Testis (tissue), 3 donors: ENCODE results near the gene RNF225. TPM values are rescaled to one million over a fixed set of nuclear protein-coding genes. Genes with fewer than 3 reads are reported as not detected.

ENCODE experiments used
- DNase-seq: peaks from one replicate; pipeline ENCODE4 v3.0.0-alpha.2; 2019
- H3K27ac ChIP-seq, 2 donors: fragments of 200-600 bp; sonication (generic); one replicate each; pipeline ENCODE4 v1.5.1; 2019
- H3K27me3 ChIP-seq: fragments of 200-600 bp; sonication (generic); one replicate; pipeline ENCODE4 v1.5.1; 2019
- H3K36me3 ChIP-seq: fragments of 200-600 bp; sonication (generic); one replicate; pipeline ENCODE4 v1.5.1; 2017; ENCODE audit warnings: low read depth; ENCODE audit errors: missing control alignments
- H3K4me1 ChIP-seq: fragments of 200-600 bp; sonication (generic); one replicate; pipeline ENCODE4 v1.5.1; 2019
- H3K4me3 ChIP-seq, 2 donors: fragments of 200-600 bp; sonication (generic); one replicate each; pipeline ENCODE4 v1.5.1; 2017 to 2019
- H3K9me3 ChIP-seq: fragments of 200-600 bp; sonication (generic); one replicate; pipeline ENCODE4 v1.5.1; 2017
- POLR2A ChIP-seq: fragments of 450-650 bp; IDR thresholded peaks from one replicate; pipeline ENCODE4 v1.6.1; 2017; ENCODE audit warnings: antibody characterized with exemption, mild to moderate bottlenecking, moderate library complexity
- WGBS, 2 donors: methylation state at CpG; one replicate each; pipeline ENCODE4 v1.1.5; 2018; 5-methylcytosine and 5-hydroxymethylcytosine counted together
- intact Hi-C: fragments of 100-400 bp; cut with DNase I; formaldehyde crosslinking; loops from one replicate; pipeline ENCODE4 v1.15.1; 2023; ENCODE audit warnings: low total_unique reads
- polyA plus RNA-seq: library from polyadenylated mRNA; stranded (reverse); fragments of 350-450 nt; fragmentation: Illumina TruSeq; extraction: RNeasy Lipid Tissue Mini Kit (QIAGEN cat#74804); gene quantifications from one replicate; pipeline ENCODE4 v1.2.3, GENCODE V29; 2014; ENCODE audit warnings: low read depth, low replicate concordance; ENCODE audit not compliant: insufficient read depth
- total RNA-seq, 2 donors: library from RNA; depleted of rRNA; stranded (reverse); fragments of >200 nt; gene quantifications; one replicate each; pipeline ENCODE4 v1.2.3, GENCODE V29; 2016
- TF ChIP-seq, protein P1 (sequence below), 3 experiments: fragments of 450-650 bp in 2 of 3; fragments of 200-600 bp in 1 of 3; sonication (generic) in 1 of 3; IDR thresholded peaks; one replicate each; pipeline ENCODE4 v1.5.1; 2016 to 2019; ENCODE audit warnings: antibody characterized with exemption in 3 of 3, mild to moderate bottlenecking in 2 of 3, moderate library complexity in 1 of 3

RNF225 gene
- total and polyA plus RNA-seq, 3 donors from 2014 or later, result not detected

DNA sequence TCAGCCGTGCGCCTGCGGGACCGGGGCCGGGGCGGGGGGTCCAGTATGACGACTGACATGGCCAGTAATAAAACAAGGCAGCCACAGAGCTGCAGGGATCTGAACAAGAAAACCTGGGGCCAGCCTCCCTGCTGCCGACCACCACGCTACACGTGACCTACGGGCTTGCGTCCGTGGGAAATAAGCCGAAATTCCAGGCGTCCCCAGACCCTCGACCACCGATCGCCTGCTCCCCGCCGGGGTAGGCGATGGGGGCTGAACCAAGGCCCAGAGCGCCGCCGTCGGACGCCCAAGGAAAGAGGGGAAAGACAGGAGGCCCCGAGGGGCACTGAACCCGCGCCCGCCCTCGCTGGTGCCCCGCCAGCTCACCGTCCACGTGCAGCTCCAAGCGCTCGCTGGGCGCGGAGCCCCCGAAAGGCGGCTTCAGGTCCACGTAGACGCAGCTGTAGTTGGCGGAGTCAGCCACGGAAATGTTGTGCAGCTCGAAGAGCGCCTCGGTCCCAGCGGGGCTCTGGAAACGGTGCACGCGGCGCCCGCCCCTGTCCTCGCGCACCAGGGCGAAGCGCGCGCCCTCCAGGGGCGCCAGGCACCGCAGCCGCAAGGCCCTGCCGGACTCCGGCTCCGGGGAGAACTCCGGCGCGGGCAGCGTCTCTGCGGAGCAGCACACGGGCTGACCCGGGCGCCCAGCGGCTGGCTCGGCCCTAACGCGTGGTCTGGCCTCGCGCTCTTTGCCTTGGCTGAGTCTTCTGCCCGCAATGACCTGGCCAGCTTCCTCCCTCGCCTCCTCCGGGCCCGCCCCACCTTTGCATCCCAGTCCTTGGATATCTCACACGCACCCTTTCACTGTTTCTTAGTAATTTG, 45.2 kb upstream of the RNF225 start:
- DNase-seq, result no peak
- Histone ChIP-seq H3K4me1 (peaks cover 13% of the 10 kb centered on the region), H3K27me3 (no peaks in the 10 kb centered on the region), H3K9me3 (no peaks in the 10 kb centered on the region), H3K4me3 (peak overlapping the region in 1 of 2 donors; percentile 21), H3K27ac (no peak overlapping the region), H3K36me3 (no peaks in the 10 kb centered on the region)
- 28 to 30% methylated on average over 25 to 80 of the region's 84 CpGs for WGBS, 2 donors
- TF ChIP-seq, protein P1, sequence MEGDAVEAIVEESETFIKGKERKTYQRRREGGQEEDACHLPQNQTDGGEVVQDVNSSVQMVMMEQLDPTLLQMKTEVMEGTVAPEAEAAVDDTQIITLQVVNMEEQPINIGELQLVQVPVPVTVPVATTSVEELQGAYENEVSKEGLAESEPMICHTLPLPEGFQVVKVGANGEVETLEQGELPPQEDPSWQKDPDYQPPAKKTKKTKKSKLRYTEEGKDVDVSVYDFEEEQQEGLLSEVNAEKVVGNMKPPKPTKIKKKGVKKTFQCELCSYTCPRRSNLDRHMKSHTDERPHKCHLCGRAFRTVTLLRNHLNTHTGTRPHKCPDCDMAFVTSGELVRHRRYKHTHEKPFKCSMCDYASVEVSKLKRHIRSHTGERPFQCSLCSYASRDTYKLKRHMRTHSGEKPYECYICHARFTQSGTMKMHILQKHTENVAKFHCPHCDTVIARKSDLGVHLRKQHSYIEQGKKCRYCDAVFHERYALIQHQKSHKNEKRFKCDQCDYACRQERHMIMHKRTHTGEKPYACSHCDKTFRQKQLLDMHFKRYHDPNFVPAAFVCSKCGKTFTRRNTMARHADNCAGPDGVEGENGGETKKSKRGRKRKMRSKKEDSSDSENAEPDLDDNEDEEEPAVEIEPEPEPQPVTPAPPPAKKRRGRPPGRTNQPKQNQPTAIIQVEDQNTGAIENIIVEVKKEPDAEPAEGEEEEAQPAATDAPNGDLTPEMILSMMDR (IDR thresholded peaks at IDR 0.05), result no peak
- TF ChIP-seq POLR2A, result no peak
- intact Hi-C loops, result no loop called here

DNA sequence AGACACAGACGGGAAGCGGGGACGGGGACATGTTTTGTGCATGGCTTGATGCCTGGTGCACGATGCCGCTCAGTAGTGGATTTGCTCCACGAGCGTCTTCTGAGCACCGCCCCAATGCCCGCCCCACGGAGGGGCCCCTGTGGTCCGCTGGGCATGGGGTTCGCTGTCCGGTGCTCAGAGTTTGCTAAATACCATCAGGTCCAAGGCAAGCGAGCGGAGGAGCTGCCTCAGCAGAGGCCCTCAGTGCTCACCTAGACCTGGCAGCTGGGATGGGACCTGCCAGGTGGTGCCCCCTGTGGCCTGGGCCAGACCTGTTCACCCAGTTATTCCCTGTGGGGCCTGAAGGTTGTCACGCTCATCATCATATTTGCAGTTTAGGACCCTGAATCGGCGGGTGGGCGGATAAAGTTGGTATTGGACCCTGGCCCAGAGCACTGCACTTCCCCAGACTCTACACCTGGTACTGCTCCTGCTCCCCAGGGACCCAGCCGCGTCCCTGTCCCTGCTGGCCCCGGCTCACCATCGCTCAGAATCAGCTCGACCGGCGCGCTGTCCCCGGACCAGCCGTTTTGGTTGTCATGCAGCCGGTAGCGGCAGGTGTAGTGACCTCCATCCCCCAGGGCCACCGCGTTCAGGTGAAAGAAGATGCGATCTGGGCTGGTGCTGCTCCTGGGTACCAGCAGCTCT, 44.4 kb upstream of the RNF225 start:
- peaks cover 13% of the 10 kb centered on the region for H3K4me1 ChIP-seq
- H3K9me3 ChIP-seq, result no peaks in the 10 kb centered on the region
- intact Hi-C loops, result no loop called here
- TF ChIP-seq POLR2A, result no peak
- TF ChIP-seq, protein P1 (IDR thresholded peaks at IDR 0.05), result no peak
- WGBS, 2 donors, result 62 to 65% methylated on average over 16 to 34 of the region's 34 CpGs
- H3K27ac ChIP-seq, result no peak overlapping the region
- no peak for DNase-seq
- H3K27me3 ChIP-seq, result no peaks in the 10 kb centered on the region
- H3K4me3 ChIP-seq, result peak overlapping the region in 1 of 2 donors; percentile 21
- no peaks in the 10 kb centered on the region for H3K36me3 ChIP-seq

DNA sequence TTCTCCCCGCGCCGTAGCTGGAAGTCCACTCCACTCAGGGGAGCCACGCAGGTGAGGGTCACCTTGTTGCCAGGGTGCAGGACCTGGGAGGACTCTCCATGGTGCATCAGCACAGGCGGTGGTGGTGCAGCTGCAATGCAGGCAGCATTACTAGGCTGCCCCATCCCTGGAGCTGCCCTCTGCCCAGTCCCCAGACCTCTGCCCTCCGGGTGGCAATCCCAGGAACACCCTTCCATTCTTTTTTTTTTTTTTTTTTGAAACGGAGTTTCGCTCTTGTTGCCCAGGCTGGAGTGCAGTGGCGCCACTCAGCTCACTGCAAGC, 43.9 kb upstream of the RNF225 start:
- TF ChIP-seq, protein P1 (IDR thresholded peaks at IDR 0.05), result no peak
- no peak for TF ChIP-seq POLR2A
- Histone ChIP-seq H3K27ac (no peak overlapping the region), H3K4me1 (peaks cover 13% of the 10 kb centered on the region), H3K9me3 (no peaks in the 10 kb centered on the region), H3K4me3 (no peak overlapping the region), H3K27me3 (no peaks in the 10 kb centered on the region), H3K36me3 (no peaks in the 10 kb centered on the region)
- WGBS, 2 donors, result 80 to 84% methylated on average over 8 to 9 of the region's 9 CpGs
- no peak for DNase-seq
- intact Hi-C loops, result no loop called here

DNA sequence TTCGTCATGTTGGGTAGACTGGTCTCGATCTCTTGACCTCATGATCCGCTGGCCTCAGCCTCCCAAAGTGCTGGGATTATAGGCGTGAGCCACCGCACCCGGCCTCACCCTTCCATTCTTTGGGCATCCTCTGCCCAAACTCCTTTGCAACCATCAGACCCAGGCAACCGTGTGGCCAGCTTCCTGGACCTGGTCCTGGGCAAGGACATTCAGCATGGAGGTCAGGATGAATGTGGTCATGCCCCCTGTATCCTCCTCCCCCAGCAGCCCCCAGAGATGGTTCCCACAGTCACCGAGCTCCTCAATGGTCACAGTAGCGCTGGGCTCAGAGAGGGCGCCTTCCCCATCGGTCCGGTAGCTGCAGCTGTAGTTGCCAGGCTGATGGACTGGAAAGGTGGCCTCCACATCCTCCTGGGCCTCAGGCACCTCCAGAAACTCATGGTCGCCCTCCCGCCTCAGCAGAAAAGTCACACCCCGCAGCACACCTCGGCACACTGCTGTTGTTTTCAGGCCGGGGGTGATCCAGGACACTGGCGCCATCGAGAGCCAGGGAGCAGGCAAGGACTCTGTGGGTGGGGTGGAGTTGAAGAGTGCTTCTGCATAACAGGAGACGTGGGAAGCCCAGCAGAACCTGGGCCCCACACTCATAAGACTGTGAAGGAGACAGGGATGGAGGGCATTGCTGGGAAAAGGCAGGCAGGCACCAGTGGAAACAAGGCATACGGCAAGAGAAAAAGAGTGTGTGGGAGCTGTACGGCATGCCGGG, 43.3 kb upstream of the RNF225 start:
- no peaks in the 10 kb centered on the region for H3K27me3 ChIP-seq
- WGBS, 2 donors, result 81 to 82% methylated on average over 20 to 23 of the region's 23 CpGs
- no peak for DNase-seq
- no peak for TF ChIP-seq POLR2A
- TF ChIP-seq, protein P1 (IDR thresholded peaks at IDR 0.05), result no peak
- no peak overlapping the region for H3K4me3 ChIP-seq
- no peak overlapping the region for H3K27ac ChIP-seq
- peaks cover 7% of the 10 kb centered on the region for H3K4me1 ChIP-seq
- H3K9me3 ChIP-seq, result no peaks in the 10 kb centered on the region
- H3K36me3 ChIP-seq, result no peaks in the 10 kb centered on the region
- intact Hi-C loops, result no loop called here
